SK-N-SH treated with all-trans-retinoic acid at 6 μM for 48 hours (cell line): ENCODE measurements around the gene DAGLA.

Experiments used
- RARB ChIP-seq: fragments of 250-450 bp; sonication (Bioruptor Pico); IDR thresholded peaks from 2 replicates; pipeline ENCODE4 v1.8.0; 2021; ENCODE audit warnings: mild to moderate bottlenecking, moderate library complexity
- ZC3H10 ChIP-seq: fragments of 250-450 bp; sonication (Bioruptor Pico); IDR thresholded peaks from 2 replicates; pipeline ENCODE4 v1.5.1; 2021; ENCODE audit warnings: mild to moderate bottlenecking, moderate library complexity
- ZFP30 ChIP-seq: fragments of 450-650 bp; formaldehyde crosslinking; IDR thresholded peaks from 2 replicates; pipeline ENCODE4 v1.5.0; 2022; ENCODE audit warnings: mild to moderate bottlenecking, moderate library complexity
- TF ChIP-seq, protein P1 (sequence below): fragments of 250-450 bp; sonication (Bioruptor Pico); IDR thresholded peaks from 2 replicates; pipeline ENCODE4 v1.5.1; 2020; ENCODE audit warnings: low read depth, mild to moderate bottlenecking, moderate library complexity
- TF ChIP-seq, protein P2 (sequence below): fragments of 250-450 bp; sonication (Bioruptor Pico); IDR thresholded peaks from 2 replicates; pipeline ENCODE4 v1.5.0; 2020; ENCODE audit warnings: mild to moderate bottlenecking, moderate library complexity

DNA sequence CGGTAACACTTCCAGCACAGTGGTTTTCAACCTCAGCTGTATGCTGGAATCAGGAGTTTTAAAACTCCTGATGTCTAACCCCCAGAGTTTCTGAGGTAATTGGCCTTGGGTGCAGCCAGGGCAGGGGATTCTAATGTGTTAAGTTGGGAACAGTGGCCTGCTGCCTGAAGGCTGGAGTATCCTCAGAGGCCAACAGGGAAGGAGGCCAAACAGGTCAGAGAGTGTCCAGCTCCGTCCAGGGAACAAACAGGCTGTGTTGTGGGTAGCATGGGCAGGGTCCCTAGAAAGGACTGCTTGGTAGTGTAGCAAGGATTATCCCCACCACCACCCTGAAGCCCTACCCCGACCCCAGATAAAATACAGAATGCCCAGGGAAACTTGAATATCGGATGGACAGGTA lies 10.8 kb upstream of the DAGLA start:
- TF ChIP-seq, protein P1, sequence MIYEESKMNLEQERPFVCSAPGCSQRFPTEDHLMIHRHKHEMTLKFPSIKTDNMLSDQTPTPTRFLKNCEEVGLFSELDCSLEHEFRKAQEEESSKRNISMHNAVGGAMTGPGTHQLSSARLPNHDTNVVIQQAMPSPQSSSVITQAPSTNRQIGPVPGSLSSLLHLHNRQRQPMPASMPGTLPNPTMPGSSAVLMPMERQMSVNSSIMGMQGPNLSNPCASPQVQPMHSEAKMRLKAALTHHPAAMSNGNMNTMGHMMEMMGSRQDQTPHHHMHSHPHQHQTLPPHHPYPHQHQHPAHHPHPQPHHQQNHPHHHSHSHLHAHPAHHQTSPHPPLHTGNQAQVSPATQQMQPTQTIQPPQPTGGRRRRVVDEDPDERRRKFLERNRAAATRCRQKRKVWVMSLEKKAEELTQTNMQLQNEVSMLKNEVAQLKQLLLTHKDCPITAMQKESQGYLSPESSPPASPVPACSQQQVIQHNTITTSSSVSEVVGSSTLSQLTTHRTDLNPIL (CRISPR knock-in tag): no peak
- TF ChIP-seq, protein P2, sequence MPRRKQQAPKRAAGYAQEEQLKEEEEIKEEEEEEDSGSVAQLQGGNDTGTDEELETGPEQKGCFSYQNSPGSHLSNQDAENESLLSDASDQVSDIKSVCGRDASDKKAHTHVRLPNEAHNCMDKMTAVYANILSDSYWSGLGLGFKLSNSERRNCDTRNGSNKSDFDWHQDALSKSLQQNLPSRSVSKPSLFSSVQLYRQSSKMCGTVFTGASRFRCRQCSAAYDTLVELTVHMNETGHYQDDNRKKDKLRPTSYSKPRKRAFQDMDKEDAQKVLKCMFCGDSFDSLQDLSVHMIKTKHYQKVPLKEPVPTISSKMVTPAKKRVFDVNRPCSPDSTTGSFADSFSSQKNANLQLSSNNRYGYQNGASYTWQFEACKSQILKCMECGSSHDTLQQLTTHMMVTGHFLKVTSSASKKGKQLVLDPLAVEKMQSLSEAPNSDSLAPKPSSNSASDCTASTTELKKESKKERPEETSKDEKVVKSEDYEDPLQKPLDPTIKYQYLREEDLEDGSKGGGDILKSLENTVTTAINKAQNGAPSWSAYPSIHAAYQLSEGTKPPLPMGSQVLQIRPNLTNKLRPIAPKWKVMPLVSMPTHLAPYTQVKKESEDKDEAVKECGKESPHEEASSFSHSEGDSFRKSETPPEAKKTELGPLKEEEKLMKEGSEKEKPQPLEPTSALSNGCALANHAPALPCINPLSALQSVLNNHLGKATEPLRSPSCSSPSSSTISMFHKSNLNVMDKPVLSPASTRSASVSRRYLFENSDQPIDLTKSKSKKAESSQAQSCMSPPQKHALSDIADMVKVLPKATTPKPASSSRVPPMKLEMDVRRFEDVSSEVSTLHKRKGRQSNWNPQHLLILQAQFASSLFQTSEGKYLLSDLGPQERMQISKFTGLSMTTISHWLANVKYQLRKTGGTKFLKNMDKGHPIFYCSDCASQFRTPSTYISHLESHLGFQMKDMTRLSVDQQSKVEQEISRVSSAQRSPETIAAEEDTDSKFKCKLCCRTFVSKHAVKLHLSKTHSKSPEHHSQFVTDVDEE: no peak
- TF ChIP-seq ZFP30 (CRISPR knock-in tag) (no peak), RARB (no peak), ZC3H10 (CRISPR knock-in tag) (no peak)
